GM04503 (cell line): ENCODE results near the gene PNKD.

Source experiments
- DNase-seq: peaks from one replicate; pipeline ENCODE4 v3.0.0-alpha.2; 2012; ENCODE audit warnings: low read depth

The PNKD gene

GRCh38 chr2:218342837-218343236 lies 72.5 kb downstream of the PNKD start:
- no peak for DNase-seq

- peak; percentile 51 for DNase-seq
Observed at GRCh38 chr2:218343591-218343990, 73.3 kb downstream of the PNKD start.

DNA sequence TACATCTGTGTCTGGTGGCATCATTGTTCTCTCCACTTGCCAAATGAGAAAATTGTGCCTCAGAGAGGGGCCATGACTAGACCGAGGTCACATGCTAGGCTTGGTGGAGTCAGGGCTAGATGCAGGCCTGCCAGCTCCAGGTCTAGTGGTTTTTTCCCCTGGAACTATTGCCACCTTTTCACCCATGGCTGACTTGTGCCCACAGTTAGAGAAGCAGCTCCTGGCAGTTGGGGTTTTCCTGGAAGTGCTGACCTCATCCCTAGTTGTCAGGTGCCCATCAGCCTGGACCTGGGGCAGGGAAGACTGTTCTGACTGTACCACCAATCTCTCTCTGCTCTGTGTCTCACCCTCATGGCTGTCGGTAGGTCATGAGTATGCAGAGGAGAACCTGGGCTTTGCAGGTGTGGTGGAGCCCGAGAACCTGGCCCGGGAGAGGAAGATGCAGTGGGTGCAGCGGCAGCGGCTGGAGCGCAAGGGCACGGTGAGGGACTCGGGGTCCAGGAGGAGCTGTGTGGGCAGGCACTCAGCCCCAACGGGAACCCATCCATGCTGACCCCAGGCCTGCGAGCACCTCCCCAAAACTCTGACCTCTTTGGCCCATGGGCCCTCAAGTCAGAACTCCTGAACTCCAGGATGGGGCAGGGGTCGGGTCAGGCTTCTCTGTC lies 73.9 kb downstream of the PNKD start:
- no peak for DNase-seq

DNA sequence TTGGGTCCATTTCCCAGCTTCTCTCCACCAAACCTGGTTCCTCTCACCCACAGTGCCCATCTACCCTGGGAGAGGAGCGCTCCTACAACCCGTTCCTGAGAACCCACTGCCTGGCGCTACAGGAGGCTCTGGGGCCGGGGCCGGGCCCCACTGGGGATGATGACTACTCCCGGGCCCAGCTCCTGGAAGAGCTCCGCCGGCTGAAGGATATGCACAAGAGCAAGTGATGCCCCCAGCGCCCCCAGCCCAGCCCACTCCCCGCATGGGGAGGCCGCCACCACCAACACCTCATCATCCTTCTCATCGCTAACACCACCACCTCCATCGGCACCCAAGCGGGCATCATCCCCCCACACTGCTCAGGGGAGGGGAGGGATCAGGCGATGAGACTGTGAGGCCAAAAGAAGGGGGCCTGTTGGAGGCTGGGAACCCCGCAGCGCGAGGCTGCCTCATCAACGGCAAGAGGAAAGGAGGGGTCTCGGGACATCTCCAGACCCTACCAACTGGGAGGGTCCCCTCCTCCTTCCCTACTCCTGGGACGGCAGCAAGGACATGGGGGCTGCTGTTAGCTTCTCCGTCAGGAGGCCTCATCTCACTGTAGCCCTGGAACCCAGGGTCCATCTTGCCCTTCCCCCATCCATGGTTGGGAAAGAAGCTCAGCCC lies 74.6 kb downstream of the PNKD start:
- no peak for DNase-seq

DNA sequence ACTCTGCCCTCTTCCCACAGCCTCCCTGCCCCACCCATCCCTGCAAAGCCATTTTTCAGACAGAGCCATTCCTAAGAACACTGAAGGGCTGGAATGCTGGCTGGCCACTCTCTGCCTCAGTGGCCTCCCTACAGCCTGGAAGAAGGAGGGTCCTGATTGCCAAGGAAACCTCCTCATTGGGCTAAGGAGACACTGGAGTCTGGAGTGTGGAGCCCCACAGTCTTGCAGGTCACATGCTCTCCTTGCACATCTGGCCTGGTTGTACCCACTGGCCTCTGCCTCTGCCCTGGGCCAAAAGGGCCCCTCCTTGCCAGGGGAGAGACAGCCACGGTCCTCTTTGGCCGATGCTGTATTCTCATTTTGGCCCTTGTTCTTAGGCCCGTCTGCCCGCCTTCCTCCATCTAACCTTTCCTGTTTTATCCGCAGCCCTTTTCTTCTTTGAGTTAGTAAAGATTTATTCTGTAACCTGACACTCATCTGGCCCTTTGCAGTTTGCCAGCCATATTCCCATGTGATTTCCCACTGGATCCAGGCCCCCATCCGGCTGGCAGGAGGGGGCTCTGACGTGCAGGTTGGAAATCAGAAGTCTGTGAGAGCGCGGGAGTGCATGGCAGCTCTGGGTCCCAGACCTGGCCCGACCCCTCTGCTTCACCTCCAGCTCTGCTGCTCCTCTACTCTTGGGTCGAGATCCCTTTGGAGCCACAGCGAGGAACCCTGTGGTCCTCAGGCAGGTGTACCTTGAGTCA lies 75.3 kb downstream of the PNKD start:
- DNase-seq, result no peak

- no peak for DNase-seq
Observed at GRCh38 chr2:218347172-218347571, 76.9 kb downstream of the PNKD start.

- no peak for DNase-seq
Observed at GRCh38 chr2:218354045-218354444, 83.7 kb downstream of the PNKD start.

DNA sequence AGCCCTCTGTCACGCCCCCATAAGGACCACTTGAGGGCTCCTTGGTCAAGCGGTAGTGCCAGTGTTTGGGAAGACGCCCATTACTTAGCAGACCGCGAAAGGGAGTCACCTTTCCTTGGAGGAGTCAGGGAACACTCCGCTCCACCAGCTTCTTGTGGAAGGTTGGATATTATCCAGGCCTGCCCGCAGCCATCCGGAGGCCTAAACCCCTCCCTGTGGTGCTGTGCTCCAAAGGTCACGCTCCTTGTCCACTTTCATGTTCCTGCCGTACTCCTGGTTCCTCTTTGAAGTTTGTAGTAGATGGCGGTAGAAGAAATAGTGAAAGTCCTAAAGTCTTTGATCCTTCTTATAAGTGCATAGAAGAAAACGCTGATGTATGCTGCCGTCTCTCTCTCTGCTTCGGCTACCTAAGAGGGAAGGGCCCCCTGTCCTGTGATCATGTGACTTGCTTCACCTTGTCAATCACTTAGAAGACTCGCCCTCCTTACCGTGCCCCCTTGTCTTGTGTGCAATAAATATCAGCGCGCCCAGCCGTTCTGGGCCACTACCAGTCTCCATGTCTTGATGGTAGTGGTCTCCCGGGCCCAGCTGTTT lies 84.6 kb downstream of the PNKD start:
- no peak for DNase-seq

DNA sequence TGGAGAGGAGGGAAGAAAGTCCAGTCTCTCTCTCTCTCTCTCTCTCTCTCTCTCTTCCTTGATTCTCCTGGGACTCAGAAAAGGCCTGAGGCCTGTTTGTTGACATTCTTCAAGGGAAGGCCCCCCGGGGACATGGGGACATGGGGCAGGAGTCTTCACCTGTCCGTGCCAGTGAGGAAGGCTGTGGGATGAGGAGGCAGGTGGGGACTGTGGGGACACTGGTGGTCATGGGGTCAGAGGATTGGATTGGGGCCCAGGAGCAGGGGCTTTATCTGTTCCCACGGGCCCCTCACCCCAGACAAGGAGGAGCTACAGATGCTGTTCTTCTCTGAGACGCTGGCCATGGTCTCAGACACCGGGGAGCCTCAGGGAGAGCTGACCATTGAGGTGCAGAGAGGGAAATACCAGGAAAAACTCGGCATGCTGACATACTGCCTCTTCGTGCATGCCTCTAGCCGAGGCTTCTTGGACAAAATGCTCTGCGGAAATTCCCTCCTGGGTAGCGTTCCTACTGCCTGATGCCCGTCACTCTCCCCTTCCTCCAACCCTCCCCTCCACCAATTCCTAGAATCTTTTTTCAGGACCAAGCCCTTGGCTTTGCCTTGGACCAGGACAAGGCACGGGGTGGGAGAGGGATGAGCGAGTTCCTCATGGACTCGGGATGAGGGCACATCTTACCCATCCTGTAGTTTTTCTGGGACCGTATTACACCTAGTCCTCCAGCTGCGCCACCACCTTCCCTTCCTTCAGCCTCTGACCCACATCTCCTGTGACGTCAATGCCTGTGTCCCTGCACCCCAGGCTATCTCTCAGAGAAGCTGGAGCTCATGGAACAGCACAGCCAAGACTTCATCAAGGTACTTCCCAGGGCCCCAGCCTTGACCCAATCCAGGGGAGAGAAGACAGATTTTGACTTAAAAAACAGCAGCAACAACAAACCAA lies 87.2 kb downstream of the PNKD start:
- no peak for DNase-seq

DNA sequence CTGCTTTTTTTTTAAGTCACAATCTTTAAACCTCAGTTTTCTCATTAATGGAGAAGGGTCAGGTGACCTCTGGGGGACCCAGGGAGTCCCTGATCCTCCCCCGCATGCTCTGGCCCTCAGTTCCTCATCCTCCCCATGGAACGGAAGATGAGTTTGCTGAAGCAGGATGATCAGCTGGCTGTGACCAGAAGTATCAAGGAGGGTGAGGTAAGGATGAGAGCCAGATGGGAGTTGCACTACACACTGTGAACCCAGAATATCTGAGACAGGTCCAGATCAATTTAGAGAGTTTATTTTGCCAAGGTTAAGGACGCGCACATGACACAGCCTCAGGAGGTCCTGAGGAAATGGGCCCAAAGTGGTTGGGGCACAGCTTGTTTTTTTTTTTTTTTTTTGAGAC lies 90.1 kb downstream of the PNKD start:
- DNase-seq, result no peak

- DNase-seq, result no peak
Observed at GRCh38 chr2:218362606-218363005, 92.3 kb downstream of the PNKD start.

GRCh38 chr2:218363736-218364135 lies 93.4 kb downstream of the PNKD start:
- no peak for DNase-seq

- DNase-seq, result no peak
Observed at GRCh38 chr2:218364196-218364595, 93.9 kb downstream of the PNKD start.

- no peak for DNase-seq
Observed at GRCh38 chr2:218366621-218367414, 96.5 kb downstream of the PNKD start.

DNA sequence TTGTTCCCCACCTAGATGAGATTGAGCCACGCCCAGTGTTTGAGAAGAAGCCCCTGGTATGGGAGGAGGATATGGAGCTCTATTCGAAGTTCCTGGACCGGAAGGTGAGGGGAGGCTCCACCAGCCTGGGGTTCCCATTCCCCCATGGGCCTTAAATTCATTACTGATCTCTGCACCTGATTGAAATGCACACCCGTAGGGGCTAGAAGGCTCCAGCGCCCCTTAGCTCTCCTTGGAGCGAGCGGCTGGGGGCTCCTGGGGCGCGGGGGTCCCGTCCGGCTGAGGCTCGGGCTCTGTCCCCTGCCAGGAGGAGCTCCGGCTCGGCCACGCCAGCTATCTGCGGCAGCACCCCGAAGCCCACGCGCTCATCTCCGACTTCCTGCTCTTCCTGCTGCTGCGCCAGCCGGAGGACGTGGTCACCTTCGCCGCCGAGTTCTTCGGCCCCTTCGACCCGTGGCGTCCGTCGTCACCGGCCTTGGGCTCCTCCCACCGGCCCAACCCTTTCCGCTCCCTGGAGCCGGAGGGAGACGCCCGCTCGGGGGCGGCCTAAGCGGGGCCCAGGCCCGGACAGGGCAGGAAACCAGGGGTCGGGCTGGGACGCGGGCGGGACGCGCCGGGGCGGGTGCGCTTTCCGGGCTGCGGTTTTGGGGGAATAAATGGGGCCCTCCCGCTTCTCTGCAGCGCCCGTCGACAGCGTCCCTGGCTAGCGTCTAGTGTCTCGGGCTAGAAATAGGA lies 97.3 kb downstream of the PNKD start:
- DNase-seq, result no peak

GRCh38 chr2:218368150-218368528 lies 97.8 kb downstream of the PNKD start:
- DNase-seq, result no peak

DNA sequence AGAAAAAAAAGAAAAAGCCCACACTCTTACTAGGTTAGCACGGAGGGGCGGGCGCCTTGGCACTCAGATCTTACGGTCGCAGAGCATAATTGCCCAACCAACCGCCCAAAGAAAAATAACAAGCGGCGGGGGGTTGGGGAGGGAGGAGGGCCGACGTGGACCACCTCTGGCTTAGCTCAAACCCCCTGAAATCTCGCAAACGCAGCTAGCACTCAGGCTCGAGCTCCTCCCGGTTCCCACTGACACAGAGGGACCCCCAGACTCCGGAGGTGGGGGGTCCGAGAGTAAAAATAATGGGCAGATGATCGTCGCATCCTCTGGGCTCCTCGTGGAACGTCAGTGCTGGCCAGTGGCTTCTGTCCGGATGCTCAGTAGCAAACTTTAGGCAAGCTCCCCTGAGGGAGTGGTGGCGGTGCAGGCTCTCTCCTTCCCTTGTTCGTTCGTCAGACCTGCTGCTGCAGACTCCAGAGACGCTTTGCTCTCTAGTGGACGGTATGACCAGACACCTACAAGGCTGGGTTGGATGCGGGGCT lies 98.4 kb downstream of the PNKD start:
- no peak for DNase-seq

DNA sequence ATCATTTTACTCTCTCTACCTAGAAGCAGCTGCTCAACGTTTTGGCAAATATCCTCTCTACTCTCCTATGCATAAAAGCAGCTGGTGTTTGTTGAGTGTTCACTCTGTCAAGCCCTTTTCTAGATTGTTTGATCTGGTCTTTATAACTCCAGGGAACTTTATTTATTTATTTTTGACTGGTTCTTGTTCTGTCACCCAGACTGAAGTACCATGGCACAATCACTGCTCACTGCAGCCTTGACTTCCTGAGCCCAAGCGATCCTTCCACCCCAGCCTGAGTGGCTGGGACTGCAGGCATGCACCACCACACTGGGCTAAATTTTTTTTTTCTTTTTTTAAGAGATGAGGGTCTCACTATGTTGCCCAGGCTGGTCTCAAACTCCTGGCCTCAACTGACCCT lies 99.0 kb downstream of the PNKD start:
- DNase-seq, result no peak

GRCh38 chr2:218370410-218371063 lies 100.2 kb downstream of the PNKD start:
- peak; percentile 25 for DNase-seq

DNA sequence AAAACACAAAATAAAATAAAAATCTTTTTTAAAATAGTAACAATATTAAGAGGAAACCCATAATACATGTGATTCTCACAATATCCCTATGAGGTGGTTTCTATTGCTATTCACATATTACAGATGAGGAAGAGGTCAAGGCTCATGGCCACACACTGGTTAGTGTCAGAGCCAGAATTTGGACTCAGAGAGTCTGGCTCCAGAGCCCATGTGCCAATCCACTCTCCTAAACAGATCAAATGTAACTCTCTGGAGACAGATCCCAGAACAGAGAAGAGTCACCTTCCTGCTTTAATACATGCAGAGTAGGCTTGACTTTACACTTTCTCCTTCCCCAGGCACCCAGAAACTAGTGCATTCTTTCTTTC lies 101.6 kb downstream of the PNKD start:
- DNase-seq, result no peak
